ENCODE results near the gene PROK1.

PROK1 gene

GRCh38 chr1:110466646-110467280, 15.8 kb downstream of the PROK1 start:
- DNase-seq: no peak

- DNase-seq: no peak
Observed at GRCh38 chr1:110471131-110471530, 20.2 kb downstream of the PROK1 start.

GRCh38 chr1:110472546-110472945, 21.6 kb downstream of the PROK1 start:
- DNase-seq: no peak

GRCh38 chr1:110474444-110474843, 23.5 kb downstream of the PROK1 start:
- no peak for DNase-seq

GRCh38 chr1:110475362-110476027, 24.5 kb downstream of the PROK1 start:
- no peak for DNase-seq

GRCh38 chr1:110476028-110476765, 25.2 kb downstream of the PROK1 start:
- DNase-seq: no peak

GRCh38 chr1:110477041-110477440, 26.1 kb downstream of the PROK1 start:
- peak; percentile 77 for DNase-seq

- peak; percentile 22 for DNase-seq
Observed at GRCh38 chr1:110477445-110477957, 26.6 kb downstream of the PROK1 start.

GRCh38 chr1:110477967-110478640, 27.2 kb downstream of the PROK1 start:
- no peak for DNase-seq

GRCh38 chr1:110478886-110479285, 27.9 kb downstream of the PROK1 start:
- no peak for DNase-seq

GRCh38 chr1:110480356-110481096, 29.6 kb downstream of the PROK1 start:
- DNase-seq: no peak

GRCh38 chr1:110481968-110482623, 31.1 kb downstream of the PROK1 start:
- DNase-seq: peak; percentile 37

GRCh38 chr1:110482662-110483307, 31.8 kb downstream of the PROK1 start:
- no peak for DNase-seq

GRCh38 chr1:110483308-110483685, 32.3 kb downstream of the PROK1 start:
- no peak for DNase-seq

- no peak for DNase-seq
Observed at GRCh38 chr1:110484801-110485200, 33.9 kb downstream of the PROK1 start.

- DNase-seq: no peak
Observed at GRCh38 chr1:110485725-110486124, 34.8 kb downstream of the PROK1 start.

GRCh38 chr1:110487726-110488125, 36.8 kb downstream of the PROK1 start:
- DNase-seq: peak; percentile 79

GRCh38 chr1:110488161-110488560, 37.2 kb downstream of the PROK1 start:
- no peak for DNase-seq

- DNase-seq: no peak
Observed at GRCh38 chr1:110488867-110489266, 37.9 kb downstream of the PROK1 start.

GRCh38 chr1:110489406-110489805, 38.5 kb downstream of the PROK1 start:
- no peak for DNase-seq

GRCh38 chr1:110489973-110490542, 39.1 kb downstream of the PROK1 start:
- DNase-seq: no peak

Data from hematopoietic multipotent progenitor cell treated with erythropoietin and hydrocortisone succinate and interleukin-3 and kit ligand, for 6 days (in vitro differentiated cells).